HG02588 (cell line): Measurements from ENCODE around the gene CD59.

Experiments
- ATAC-seq: cut with Tn5 transposase; IDR thresholded peaks from one replicate; pipeline ENCODE4 v1.9.1; 2021; ENCODE audit warnings: mild to moderate bottlenecking, moderate library complexity; ENCODE audit not compliant: unreplicated experiment

The CD59 gene, protein sequence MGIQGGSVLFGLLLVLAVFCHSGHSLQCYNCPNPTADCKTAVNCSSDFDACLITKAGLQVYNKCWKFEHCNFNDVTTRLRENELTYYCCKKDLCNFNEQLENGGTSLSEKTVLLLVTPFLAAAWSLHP

DNA sequence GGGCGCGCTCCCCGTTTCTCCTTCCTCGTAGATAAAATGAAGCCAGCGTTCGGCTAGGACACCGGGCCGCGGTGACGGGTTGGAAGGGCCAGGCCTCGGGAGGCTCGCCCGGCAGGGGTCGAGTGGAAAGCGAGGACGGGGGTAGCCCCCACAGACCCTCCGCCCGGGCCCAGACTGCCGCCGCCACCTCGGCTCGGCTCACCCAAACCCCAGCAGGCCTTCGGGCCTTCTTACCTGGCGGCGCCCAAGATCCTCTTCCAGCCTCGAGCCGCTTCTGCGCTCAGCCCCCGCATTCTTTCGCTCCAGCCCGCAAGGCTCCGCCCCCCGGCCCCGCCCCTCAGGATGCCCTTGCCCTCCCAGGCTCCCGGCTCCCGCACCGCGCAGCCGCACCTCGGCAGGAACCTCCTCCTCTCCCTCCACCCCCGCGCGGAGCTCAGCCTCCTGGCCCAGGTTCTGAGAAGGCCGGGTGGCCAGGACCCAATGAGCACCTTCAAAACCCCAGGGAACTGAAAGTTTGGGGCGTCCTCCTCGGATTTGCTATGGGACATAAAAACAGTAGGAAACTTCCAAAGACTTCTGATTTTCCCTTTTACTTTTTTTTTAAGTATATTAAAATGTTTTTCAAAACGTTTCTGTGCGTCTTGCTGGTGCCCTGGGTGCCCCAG lies at the start of gene CD59:
CD59 (minus strand) TSS at position 276 of the 665 bp plus-strand sequence. CDS start 13,978 bp downstream, outside the sequence.
- ATAC-seq: peak; percentile 56

DNA sequence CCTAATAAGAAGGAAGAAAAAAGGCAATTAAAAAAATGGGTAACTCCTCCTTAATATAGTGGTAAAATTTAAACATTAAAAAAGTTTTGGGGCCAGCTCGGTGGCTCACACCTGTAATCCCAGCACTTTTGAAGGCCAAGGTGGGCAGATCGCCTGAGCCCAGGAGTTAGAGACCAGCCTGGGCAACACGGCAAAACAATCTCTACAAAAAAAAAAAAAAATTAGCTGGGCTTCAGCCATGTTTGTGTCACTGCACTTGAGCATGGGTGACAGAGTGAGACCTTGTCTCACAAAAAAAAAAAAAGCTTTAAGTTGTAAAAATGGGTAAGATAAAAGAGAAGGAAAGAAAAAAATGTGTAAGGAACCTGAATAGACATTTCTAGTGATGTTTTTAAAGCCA lies 49.4 kb upstream of the CD59 start:
- no peak for ATAC-seq

DNA sequence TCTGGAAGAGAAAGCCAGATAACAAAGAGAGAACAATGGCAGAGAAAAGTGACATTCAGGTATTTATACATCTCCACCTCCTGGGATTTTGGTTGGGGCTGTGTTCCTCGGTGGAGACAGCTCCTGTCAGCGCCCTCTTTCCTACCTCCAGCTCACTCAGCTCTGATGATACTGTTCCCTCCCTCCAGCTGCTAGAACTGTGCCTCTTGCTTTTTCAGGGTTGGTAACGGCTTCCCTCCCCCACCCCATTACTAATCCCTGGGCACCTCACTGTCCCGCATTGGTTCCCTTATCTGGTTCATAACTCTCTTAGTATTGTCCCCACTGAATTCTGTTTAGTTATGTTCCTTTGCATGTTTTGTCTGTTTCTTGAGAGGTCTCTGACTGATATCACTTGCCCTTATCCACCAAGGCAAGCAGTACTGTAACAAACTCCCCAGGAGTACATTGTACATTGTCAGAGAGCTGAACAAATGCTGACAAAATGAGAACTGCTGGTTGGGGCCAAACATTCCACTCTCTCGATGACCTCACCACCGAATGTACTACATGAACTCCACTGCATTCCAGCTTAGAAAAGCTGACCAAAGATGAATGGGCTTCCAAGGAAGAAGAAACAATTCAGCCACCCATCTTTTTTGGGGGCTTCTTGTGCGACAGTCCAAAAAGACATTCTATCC lies 43.8 kb upstream of the CD59 start:
- no peak for ATAC-seq

DNA sequence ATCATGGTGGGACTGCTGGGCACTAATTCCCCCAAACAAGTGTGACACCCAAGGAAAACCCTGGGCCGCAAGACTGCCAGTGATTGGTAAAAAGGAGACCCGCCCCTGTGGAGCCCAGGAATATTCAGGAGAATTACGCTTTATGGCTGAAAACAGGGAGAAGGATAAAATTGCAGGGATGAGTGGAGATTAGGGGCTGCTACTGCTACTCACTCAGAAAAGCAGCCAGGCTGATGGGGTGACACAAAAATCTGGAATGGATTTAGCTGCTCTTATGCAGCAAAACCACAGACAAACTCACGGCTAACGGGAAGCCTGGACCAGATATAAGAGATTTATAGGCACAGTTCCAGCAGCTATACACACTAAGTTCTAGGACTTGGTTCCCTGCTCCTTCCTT lies 42.5 kb upstream of the CD59 start:
- no peak for ATAC-seq

DNA sequence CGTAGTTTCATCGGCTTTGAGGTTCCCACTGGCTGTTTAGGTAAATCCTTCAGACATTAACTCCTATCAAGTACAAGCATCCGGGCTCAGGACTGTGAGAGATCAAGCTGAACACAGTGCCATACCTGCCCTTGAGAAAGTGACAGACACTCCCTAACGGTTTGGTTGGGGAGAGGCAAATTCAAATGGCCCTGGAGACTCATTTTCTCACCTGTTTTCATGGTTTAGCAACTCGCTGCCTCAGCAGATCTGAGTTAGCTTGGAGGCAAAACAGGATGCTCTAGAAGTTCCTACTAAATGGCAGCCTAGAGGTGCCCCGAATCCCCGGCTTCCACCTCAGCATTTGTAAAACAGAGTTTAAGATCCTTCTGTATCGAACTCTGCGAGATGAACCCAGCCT lies 41.7 kb upstream of the CD59 start:
- no peak for ATAC-seq

DNA sequence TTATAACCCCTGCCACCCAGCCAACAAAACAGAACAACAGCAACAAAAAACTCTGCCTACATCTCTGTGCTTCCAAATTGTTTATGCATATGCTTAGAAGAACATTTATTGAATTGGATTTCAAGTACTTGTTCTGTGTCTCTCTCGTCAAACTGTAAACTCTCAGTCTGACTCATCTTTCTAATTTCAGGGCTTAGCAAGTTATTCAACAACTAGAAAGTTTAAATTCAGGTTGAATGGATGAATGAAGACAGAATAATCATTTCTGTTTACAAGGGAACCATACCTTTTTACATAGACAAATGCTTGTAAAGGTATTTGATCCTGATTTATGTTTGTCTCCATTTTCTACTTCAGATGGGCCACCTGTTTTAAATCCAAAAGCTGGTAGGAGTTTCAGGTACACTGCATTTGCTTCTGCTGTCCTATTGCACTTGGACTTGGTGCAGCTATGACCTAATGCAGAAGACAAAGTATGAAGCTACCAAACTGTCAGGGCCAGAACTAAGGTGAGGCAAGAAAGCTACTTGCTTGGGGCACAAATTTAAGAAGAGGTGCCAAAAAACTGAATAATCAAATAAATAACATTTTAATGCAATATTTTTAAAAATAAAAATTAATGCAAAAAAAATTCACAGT lies 39.7 kb upstream of the CD59 start:
- no peak for ATAC-seq

DNA sequence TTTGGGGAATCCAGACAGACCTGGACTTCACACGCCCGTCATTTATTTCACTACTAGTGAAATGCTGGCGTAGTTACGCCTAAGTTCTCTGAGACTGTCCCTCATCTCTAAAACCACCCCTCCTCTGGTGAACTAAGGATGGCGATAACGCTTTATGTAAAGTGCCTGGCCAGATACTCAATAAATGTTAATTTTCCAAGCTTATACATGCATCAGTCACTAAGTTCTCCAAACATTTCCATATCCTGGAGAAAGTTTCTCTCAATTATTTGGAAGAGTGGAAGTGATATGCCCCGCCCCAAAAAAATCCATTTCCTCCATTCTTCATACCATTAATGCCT lies 39.2 kb upstream of the CD59 start:
- ATAC-seq: no peak

DNA sequence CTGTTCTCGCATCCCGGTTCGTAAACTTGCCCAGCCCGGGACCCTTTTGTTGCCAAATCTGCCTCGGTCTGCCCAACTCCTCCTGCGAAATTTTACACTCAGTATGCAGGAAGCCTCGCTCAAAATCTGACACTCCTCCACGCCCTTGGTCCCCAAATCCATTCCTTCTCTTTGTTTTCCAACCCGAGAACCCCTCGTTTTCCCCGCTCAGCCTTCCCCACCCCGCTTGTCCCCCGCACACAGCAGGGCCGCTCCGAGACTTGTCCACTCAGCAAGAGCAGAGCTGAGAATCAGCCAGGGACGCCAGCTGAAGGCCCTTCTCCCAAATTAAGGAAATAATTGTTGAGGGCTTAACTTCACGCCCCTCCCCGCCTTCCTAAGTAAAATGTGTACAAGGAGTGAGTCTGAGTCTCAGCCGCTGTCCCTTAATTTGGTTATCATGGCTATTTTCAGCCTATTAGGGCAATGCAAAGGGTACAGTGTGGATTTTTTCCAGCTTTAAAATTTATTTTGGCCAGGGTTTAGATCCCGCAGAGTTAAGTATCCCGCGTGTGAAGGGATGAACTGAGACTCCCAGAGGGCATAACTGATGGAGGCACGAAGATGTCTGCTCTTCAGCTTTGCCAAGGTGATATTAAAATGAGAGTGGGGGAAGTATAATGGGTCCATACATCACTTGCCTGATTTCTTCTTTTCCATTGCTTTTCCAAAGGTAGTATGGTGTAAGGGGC lies 38.7 kb upstream of the CD59 start:
- no peak for ATAC-seq

DNA sequence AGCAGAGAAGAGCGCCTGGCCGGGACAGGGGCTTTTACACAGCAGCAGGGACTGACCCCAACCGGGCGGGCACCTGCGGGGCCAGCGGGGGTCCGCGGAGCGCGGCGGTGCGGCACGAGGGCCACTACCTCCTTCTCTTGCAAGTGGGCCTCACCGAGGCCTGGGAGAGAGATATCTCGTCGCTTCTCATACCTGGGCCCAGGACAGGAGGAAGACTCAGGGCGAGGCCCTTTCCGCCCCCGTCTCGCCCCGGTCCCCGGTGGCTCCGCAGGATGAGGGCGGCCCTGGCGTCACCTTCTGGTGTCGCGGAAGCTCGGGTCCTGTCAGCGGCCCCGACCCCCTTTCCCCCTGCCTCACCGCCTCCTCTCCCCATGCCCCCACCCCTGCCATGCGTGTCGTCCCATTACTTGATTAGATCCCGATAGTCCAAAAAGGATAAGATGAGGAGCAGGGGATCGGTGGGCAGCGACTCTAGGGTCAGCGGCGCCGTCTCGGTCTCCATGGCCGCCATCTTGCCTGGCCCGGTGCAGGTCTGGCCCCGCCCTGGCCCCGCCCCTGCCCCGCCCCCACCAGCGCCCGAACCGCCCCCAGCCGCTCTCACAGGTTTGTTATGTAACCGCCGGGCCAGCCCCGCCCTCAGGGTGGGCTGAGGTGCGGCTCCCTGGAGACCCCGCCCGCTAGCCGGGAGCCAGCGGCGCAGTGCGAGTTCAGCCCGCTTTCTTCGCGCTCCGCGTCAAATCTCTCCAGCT lies 37.9 kb upstream of the CD59 start, which contains the start of gene FBXO3:
FBXO3 (minus strand) TSS at position 534 of the 749 bp plus-strand sequence; CDS start at position 511, 23 bp downstream.
- ATAC-seq: peak; percentile 62

DNA sequence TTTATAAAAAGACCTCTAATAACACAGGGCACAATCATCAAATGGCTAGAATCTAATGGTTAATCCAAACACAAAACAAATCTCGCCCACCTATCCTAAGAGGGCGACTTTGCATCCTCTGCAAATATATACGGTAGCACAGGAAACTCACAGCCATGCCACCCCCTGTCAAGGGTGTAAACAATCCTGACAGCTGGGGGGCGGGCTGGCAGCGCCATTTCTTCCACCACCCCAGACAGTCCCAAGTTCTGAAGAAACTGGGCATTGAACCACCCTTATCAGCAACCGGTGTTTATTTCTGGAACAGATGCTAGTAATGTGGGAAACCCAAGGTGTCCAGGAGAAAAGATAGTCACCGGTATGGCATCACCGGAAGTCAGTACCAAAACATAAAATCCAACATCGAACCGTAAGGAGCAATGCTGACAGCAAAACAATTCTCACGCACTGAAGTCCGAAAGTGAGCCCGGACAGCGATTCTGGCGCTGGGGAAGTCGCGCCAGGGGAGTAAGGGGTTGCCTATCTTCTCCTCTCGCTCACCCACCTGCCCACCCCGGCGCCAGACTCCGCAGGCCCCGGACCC lies 37.3 kb upstream of the CD59 start:
- ATAC-seq: peak; percentile 21

DNA sequence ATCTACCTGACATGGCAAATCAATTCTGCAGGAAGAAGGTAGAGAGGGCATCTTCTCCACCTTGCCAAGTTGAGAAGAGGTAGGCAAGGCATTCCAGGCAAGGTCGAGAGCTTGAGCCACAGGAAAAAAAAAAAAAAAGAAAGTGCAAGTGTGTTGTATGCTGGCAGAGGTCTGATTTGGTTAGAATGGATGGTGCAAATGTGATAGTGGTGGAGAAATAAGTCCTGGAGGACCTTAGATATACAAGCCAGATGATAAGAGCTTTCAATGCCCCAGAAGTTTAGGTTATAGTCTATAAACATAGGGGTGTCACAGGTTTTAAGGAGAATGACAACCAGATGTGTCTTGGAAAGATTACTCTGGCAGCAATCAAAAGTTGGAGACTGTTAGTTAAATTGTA lies 36.6 kb upstream of the CD59 start:
- no peak for ATAC-seq

DNA sequence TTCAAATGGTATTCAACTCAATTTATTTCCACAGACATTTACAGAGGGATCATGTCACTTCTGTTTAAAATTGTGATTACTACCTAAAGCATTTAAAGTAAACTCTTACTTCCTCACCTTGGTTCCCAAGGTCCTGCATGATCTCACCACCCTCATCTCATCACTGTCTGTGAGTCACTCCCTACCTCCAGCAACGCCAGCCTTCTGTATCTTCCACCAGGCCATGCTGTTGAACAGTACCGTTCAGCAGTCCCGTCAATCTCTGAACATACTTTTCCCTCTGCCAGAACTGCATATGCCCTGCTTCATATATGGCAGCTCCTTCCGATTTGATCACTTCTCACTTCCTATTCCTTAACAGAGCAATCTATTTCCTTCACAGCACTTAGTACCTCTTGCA lies 36.1 kb upstream of the CD59 start:
- ATAC-seq: no peak

DNA sequence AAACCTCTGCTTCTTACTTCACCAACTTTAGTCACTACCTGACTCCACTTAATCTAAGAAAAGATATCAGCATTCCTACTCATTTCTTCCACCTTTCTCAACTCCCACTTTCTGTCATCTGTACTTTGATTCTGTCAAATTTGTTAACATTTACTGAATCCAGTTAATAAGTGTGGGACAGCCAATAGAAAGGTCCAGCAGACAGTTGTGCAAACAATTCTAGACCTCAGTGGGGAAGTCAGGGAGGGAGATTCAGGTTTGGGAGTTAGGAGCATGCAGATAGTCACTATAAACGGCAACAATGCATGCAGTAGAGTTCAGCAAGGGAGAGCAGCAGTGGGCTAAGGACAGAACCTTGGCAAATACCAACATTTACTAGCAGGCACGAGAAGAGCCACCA lies 34.0 kb upstream of the CD59 start:
- no peak for ATAC-seq

DNA sequence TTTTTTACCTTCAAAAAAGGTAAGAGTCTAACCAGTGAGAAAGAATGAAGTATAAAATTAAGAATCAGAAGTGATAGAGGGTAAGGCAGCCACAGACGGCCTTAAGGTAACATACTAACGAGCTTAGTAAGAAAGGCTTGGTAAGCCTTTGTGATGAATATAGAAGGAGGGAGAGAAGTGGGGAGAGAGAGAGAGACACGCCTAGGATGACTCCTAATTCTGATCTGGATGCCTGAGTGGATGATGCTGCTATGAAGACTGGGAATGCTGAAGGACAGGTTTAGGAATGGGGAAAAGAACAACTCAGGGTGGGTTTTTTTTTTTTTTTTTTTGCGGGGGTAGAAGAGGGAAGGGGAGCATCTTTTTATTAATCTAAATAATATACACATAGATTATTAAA lies 33.3 kb upstream of the CD59 start:
- ATAC-seq: no peak

DNA sequence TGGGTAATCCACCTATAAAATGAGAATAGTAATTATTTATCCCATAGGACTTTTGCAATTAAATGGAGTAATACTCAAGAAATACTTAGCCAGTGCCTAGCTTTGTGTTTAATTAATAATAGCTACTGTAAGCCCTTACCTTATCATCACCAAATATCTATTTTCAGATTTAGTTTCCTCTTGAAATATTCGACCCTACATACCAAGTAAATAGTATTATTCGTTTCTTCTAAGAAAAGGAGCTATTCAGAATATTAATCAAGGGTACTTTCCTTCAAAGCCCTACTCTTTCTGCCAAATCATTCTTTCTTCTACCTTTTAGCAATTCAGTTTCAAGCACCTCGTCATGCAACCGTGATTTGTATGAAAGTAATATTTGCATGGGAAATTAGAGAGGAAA lies 31.4 kb upstream of the CD59 start:
- no peak for ATAC-seq

DNA sequence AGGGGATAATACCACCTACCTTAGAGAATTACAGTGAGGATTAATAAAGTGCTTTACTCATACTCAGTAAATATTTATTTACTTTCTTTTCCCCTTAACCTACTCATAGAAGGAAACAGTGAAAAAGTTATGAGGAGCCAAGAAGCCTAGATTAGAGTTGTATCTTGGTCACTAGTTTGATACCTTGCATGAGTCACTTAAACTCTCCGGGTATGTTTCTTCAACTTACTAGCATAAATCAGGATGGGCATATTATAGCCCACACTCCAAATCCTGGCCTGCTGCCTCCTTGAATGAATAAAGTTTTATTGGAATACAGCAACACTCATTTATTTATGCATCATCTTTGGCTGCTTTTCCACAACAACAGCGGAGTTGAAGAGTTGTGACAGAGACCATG lies 29.9 kb upstream of the CD59 start:
- no peak for ATAC-seq

DNA sequence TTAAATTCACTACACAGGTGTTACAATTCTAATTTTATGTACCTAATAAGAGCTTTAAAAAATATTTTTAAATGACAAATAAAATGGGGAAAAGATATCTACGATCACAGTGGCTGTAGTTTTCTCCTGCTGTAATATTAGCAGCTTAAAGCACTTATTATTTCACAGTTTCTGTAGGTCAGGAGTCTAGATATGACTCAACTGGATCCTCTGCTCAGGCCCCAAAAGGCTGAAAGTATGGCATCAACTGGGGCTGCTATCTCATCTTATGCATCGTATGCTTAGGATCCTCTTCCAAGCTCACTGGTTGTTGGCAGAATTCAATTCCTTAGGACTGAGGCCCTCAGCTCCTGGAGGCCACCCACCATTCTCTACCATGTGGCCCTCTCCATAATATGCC lies 25.2 kb upstream of the CD59 start:
- ATAC-seq: no peak

DNA sequence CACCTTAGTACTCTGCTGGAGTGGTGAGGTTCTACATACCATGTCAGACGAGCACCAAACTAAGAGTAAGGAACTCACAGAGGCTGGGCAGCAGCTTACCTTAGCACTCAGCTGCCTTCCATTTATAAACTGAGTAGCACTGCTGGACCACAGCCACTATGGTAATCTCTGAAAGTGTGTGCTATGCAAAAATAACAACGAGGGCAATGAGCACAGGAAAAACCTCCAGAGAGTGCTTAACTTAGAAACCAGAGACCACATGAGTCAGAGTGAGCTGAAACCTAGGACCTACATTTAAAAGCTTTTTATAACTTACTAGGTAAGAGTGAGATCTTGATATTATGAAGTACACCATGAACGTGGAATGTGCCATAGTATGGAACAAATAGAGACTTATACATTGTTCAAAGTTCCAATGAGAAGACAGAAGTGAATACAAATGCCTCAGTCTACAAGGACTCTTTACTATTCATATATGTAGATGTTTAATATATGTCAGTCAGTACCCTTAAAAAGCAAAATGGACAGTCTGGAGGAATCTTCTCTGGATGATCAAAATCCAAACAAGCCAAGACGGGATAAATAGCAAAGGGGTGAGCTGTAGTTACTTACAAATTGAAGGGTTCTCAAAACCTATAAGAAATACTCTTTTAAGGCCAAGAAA lies 17.2 kb upstream of the CD59 start:
- ATAC-seq: peak; percentile 99

DNA sequence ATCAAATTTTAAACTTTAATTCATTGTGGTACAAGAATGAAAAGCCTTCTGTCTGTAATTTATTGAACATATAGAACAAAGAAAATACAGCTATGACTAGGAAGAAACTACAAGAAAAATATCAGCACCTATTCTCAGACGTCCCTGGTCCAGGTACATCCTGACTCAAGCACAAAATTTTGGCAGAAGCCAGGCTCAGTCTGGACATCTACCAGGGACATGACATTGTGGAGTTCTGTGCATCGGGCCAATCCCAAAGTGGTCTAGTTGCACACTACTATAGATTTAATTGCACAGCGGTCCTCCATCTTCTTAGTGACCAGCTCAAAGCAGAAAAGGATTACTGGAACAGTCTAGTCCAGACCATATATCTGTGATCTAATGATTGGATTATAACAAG lies 15.7 kb upstream of the CD59 start:
- ATAC-seq: no peak

DNA sequence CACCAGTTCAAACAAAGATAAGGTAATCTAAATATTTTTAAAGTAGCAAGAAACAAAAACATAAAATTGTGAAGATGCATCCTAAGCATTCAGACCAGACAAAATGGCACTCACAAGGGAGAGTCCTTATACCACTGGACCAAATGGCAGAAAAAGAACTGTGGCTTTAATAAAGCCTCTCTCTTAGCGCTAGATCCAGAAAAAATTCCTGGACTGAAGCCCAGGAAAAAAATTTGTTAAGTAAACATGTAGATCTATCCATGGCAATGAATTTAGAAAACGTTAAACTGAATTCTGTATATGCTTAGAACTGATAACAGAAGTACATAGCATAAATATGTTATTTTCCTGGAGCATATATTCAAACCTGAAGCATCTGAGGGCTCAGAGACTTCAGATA lies 11.8 kb upstream of the CD59 start:
- ATAC-seq: no peak
